WTC11 (cell line): ENCODE measurements around the gene CD37.

Experiments used
- CREM ChIP-seq: sonication (generic); formaldehyde crosslinking; IDR thresholded peaks from 2 replicates; pipeline ENCODE4 v1.8.1; 2022; ENCODE audit warnings: mild to moderate bottlenecking, missing genetic modification reagents, moderate library complexity
- FOXP1 ChIP-seq: sonication (generic); formaldehyde crosslinking; IDR thresholded peaks from 2 replicates; pipeline ENCODE4 v1.8.0; 2022; ENCODE audit warnings: missing genetic modification reagents, mild to moderate bottlenecking, moderate library complexity, borderline replicate concordance
- GRHL2 ChIP-seq: fragments of 250-450 bp; sonication (Bioruptor Pico); IDR thresholded peaks from 2 replicates; pipeline ENCODE4 v1.8.0; 2022; ENCODE audit warnings: mild to moderate bottlenecking, moderate library complexity; ENCODE audit not compliant: insufficient replicate concordance, severe bottlenecking
- NR2C2 ChIP-seq: sonication (generic); formaldehyde crosslinking; IDR thresholded peaks from 2 replicates; pipeline ENCODE4 v1.8.0; 2022; ENCODE audit warnings: mild to moderate bottlenecking, missing genetic modification reagents
- TEAD1 ChIP-seq: sonication (generic); formaldehyde crosslinking; IDR thresholded peaks from 2 replicates; pipeline ENCODE4 v1.8.0; 2022; ENCODE audit warnings: mild to moderate bottlenecking, missing genetic modification reagents
- ZBTB21 ChIP-seq: sonication (generic); formaldehyde crosslinking; IDR thresholded peaks from 2 replicates; pipeline ENCODE4 v1.8.1; 2023; ENCODE audit warnings: mild to moderate bottlenecking, missing genetic modification reagents, borderline replicate concordance
- TF ChIP-seq, protein P1 (sequence below): sonication (generic); formaldehyde crosslinking; IDR thresholded peaks from 2 replicates; pipeline ENCODE4 v1.8.0; 2023; ENCODE audit warnings: mild to moderate bottlenecking, missing genetic modification reagents
- TF ChIP-seq, protein P2 (sequence below): fragments of 200-600 bp; IDR thresholded peaks from 2 replicates; pipeline ENCODE4 v1.8.0; 2022; ENCODE audit warnings: antibody characterized with exemption
- TF ChIP-seq, protein P3 (sequence below): sonication (generic); formaldehyde crosslinking; IDR thresholded peaks from 2 replicates; pipeline ENCODE4 v1.8.0; 2022; ENCODE audit warnings: mild to moderate bottlenecking, missing genetic modification reagents
- TF ChIP-seq, protein P4 (sequence below): sonication (generic); formaldehyde crosslinking; IDR thresholded peaks from 2 replicates; pipeline ENCODE4 v1.8.0; 2022; ENCODE audit warnings: mild to moderate bottlenecking, missing genetic modification reagents
- TF ChIP-seq, protein P5 (sequence below): sonication (generic); formaldehyde crosslinking; conservative IDR thresholded peaks from 2 replicates; pipeline ENCODE4 v1.8.1; 2023; ENCODE audit warnings: mild to moderate bottlenecking, low read depth, missing genetic modification reagents, moderate library complexity

DNA sequence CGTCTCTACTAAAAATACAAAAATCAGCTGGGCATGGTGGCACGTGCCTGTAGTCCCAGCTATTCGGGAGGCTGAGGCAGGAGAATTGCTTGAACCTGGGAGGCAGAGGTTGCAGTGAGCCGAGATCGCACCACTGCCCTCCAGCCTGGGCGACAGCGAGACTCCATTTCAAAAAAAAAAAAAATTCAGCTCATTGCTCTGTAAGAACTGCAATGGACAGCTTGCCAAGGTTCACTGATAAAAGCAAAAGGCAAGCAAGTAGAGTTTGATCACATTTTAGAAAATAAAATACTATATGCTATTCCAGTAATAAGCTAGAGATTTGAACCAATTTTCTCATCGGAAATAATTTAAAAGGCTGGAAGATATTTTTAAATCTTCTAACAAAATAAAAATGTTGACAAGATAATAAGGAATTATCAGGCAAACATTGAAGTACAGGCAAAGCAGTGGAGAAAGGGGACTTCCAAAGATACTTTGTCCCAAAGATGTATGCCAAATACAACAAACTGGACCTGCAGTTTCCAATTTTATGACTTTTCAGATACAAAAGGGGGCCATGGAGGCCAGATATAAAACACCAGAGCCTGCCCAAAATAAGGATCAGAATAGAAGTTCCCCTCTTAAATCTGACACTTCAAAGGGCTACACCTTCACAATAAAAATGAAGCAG, 39.9 kb upstream of the CD37 start:
- TF ChIP-seq, protein P1, sequence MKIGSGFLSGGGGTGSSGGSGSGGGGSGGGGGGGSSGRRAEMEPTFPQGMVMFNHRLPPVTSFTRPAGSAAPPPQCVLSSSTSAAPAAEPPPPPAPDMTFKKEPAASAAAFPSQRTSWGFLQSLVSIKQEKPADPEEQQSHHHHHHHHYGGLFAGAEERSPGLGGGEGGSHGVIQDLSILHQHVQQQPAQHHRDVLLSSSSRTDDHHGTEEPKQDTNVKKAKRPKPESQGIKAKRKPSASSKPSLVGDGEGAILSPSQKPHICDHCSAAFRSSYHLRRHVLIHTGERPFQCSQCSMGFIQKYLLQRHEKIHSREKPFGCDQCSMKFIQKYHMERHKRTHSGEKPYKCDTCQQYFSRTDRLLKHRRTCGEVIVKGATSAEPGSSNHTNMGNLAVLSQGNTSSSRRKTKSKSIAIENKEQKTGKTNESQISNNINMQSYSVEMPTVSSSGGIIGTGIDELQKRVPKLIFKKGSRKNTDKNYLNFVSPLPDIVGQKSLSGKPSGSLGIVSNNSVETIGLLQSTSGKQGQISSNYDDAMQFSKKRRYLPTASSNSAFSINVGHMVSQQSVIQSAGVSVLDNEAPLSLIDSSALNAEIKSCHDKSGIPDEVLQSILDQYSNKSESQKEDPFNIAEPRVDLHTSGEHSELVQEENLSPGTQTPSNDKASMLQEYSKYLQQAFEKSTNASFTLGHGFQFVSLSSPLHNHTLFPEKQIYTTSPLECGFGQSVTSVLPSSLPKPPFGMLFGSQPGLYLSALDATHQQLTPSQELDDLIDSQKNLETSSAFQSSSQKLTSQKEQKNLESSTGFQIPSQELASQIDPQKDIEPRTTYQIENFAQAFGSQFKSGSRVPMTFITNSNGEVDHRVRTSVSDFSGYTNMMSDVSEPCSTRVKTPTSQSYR (CRISPR knock-in tag): no peak
- TF ChIP-seq, protein P2, sequence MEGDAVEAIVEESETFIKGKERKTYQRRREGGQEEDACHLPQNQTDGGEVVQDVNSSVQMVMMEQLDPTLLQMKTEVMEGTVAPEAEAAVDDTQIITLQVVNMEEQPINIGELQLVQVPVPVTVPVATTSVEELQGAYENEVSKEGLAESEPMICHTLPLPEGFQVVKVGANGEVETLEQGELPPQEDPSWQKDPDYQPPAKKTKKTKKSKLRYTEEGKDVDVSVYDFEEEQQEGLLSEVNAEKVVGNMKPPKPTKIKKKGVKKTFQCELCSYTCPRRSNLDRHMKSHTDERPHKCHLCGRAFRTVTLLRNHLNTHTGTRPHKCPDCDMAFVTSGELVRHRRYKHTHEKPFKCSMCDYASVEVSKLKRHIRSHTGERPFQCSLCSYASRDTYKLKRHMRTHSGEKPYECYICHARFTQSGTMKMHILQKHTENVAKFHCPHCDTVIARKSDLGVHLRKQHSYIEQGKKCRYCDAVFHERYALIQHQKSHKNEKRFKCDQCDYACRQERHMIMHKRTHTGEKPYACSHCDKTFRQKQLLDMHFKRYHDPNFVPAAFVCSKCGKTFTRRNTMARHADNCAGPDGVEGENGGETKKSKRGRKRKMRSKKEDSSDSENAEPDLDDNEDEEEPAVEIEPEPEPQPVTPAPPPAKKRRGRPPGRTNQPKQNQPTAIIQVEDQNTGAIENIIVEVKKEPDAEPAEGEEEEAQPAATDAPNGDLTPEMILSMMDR: no peak
- TF ChIP-seq ZBTB21 (CRISPR knock-in tag) (no peak), TEAD1 (CRISPR knock-in tag) (no peak), GRHL2 (CRISPR knock-in tag) (no peak), NR2C2 (no peak), CREM (CRISPR knock-in tag) (no peak), FOXP1 (CRISPR knock-in tag) (no peak)
- TF ChIP-seq, protein P3, sequence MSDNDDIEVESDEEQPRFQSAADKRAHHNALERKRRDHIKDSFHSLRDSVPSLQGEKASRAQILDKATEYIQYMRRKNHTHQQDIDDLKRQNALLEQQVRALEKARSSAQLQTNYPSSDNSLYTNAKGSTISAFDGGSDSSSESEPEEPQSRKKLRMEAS (CRISPR knock-in tag): no peak
- TF ChIP-seq, protein P4, sequence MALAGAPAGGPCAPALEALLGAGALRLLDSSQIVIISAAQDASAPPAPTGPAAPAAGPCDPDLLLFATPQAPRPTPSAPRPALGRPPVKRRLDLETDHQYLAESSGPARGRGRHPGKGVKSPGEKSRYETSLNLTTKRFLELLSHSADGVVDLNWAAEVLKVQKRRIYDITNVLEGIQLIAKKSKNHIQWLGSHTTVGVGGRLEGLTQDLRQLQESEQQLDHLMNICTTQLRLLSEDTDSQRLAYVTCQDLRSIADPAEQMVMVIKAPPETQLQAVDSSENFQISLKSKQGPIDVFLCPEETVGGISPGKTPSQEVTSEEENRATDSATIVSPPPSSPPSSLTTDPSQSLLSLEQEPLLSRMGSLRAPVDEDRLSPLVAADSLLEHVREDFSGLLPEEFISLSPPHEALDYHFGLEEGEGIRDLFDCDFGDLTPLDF (CRISPR knock-in tag): no peak
- TF ChIP-seq, protein P5, sequence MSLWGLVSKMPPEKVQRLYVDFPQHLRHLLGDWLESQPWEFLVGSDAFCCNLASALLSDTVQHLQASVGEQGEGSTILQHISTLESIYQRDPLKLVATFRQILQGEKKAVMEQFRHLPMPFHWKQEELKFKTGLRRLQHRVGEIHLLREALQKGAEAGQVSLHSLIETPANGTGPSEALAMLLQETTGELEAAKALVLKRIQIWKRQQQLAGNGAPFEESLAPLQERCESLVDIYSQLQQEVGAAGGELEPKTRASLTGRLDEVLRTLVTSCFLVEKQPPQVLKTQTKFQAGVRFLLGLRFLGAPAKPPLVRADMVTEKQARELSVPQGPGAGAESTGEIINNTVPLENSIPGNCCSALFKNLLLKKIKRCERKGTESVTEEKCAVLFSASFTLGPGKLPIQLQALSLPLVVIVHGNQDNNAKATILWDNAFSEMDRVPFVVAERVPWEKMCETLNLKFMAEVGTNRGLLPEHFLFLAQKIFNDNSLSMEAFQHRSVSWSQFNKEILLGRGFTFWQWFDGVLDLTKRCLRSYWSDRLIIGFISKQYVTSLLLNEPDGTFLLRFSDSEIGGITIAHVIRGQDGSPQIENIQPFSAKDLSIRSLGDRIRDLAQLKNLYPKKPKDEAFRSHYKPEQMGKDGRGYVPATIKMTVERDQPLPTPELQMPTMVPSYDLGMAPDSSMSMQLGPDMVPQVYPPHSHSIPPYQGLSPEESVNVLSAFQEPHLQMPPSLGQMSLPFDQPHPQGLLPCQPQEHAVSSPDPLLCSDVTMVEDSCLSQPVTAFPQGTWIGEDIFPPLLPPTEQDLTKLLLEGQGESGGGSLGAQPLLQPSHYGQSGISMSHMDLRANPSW (CRISPR knock-in tag): no peak
